K562 (cell line): ENCODE measurements around the gene C2orf69. TPM values are rescaled to one million over a fixed set of nuclear protein-coding genes. Genes with fewer than 3 reads are reported as not detected.

Experiments used
- BCLAF1 ChIP-seq, 2 experiments: fragments of 450-650 bp in 1 of 2; IDR thresholded peaks; 2 replicates each; pipeline ENCODE4 v1.6.1; 2011 to 2017; ENCODE audit warnings: low read depth in 2 of 2, antibody characterized with exemption in 1 of 2, borderline replicate concordance in 1 of 2, low read length in 1 of 2, mild to moderate bottlenecking in 1 of 2, mixed read lengths in 1 of 2; ENCODE audit not compliant: control insufficient read depth in 1 of 2
- CBFA2T3 ChIP-seq: fragments of 450-650 bp; IDR thresholded peaks from 2 replicates; pipeline ENCODE4 v1.6.1; 2017
- CCAR2 ChIP-seq: fragments of 200-400 bp; formaldehyde crosslinking; IDR thresholded peaks from 2 replicates; pipeline ENCODE4 v1.6.1; 2017; ENCODE audit warnings: mild to moderate bottlenecking, low read depth, low read length
- DMBX1 ChIP-seq: fragments of 250-450 bp; sonication (Bioruptor Pico); IDR thresholded peaks from 2 replicates; pipeline ENCODE4 v1.8.0; 2022; ENCODE audit warnings: inconsistent platforms, mild to moderate bottlenecking, moderate library complexity, borderline replicate concordance
- FOXM1 ChIP-seq, 2 experiments: fragments of 450-650 bp in 1 of 2; sonication (generic) in 1 of 2; formaldehyde crosslinking in 1 of 2; IDR thresholded peaks; 2 replicates each; pipeline versions ENCODE4 v1.6.1 to v1.9.0; 2017 to 2022; ENCODE audit warnings: low read depth in 2 of 2, mild to moderate bottlenecking in 2 of 2, missing genetic modification reagents in 1 of 2, moderate library complexity in 1 of 2
- IRF2 ChIP-seq: sonication (generic); formaldehyde crosslinking; IDR thresholded peaks from 2 replicates; pipeline ENCODE4 v1.8.1; 2022; ENCODE audit warnings: mild to moderate bottlenecking, missing genetic modification reagents
- NR1H2 ChIP-seq: sonication (generic); formaldehyde crosslinking; IDR thresholded peaks from 2 replicates; pipeline ENCODE4 v1.4.0; 2020; ENCODE audit warnings: mild to moderate bottlenecking, missing genetic modification reagents
- PHTF2 ChIP-seq: fragments of 250-450 bp; sonication (Bioruptor Pico); IDR thresholded peaks from 2 replicates; pipeline ENCODE4 v1.5.0; 2021; ENCODE audit warnings: mild to moderate bottlenecking
- PTRF ChIP-seq: fragments of 450-650 bp; IDR thresholded peaks from 2 replicates; pipeline ENCODE4 v1.6.1; 2016; ENCODE audit warnings: mild to moderate bottlenecking, missing genetic modification characterization, missing compliant biosample characterization
- SLC30A9 ChIP-seq: fragments of 250-450 bp; sonication (Bioruptor Pico); IDR thresholded peaks from 2 replicates; pipeline ENCODE4 v1.8.0; 2022; ENCODE audit warnings: mild to moderate bottlenecking, moderate library complexity
- ZNF407 ChIP-seq: fragments of 450-650 bp; IDR thresholded peaks from 2 replicates; pipeline ENCODE4 v1.6.1; 2016; ENCODE audit warnings: low read depth
- ZNF778 ChIP-seq: fragments of 450-650 bp; formaldehyde crosslinking; IDR thresholded peaks from 2 replicates; pipeline ENCODE4 v1.4.0; 2020; ENCODE audit warnings: mild to moderate bottlenecking, moderate library complexity
- polyA plus RNA-seq, 8 experiments: library from polyadenylated mRNA; depleted of rRNA in 4 of 8; stranded (reverse) in 5 of 8; unstranded in 3 of 8; fragments of >200 nt; fragmentation: Nextera tagmentation in 2 of 8; fragmentation: Illumina TruSeq in 1 of 8; extraction: Ambion mirVana in 2 of 8; extraction: Trizol in 1 of 8; gene quantifications; 2 replicates each; pipeline versions ENCODE4 v1.2.1 to v1.2.3, GENCODE V29; 2011 to 2014; ENCODE audit warnings: inconsistent platforms in 1 of 8, missing spikeins in 1 of 8
- total RNA-seq, 7 experiments: library from RNA; depleted of rRNA in 6 of 7; stranded (reverse); fragments of >200 nt in 6 of 7; fragmentation: Illumina TruSeq in 2 of 7; extraction: Trizol in 2 of 7; gene quantifications; 2 replicates each; pipeline versions ENCODE4 v1.2.1 to v1.2.3, GENCODE V29; 2011 to 2021; ENCODE audit warnings: low replicate concordance in 1 of 7
- TF ChIP-seq, protein P1 (sequence below): sonication (generic); formaldehyde crosslinking; IDR thresholded peaks from 2 replicates; pipeline ENCODE4 v1.8.1; 2022; ENCODE audit warnings: missing genetic modification reagents
- TF ChIP-seq, protein P2 (sequence below): sonication (generic); formaldehyde crosslinking; IDR thresholded peaks from 2 replicates; pipeline ENCODE4 v1.8.1; 2023; ENCODE audit warnings: mild to moderate bottlenecking, missing genetic modification reagents, moderate library complexity

C2orf69 gene
- total and polyA plus RNA-seq, 9 of the 15 experiments (the other 6 are each of a cell fraction or from before 2014, with no cell fraction given): 3.4 to 9.8 (median 5.7) TPM

GRCh38 chr2:199902486-199903110 lies 8.5 kb upstream of the C2orf69 start (continued):
- TF ChIP-seq BCLAF1 (IDR thresholded peaks at IDR 0.05; ENCODE audit: borderline replicate concordance in 1 of 2, control insufficient read depth in 1 of 2, low read depth in 2 of 2, low read length in 1 of 2) (no peak), SLC30A9 (CRISPR knock-in tag) (no peak), PTRF (no peak), DMBX1 (CRISPR knock-in tag) (no peak), PHTF2 (CRISPR knock-in tag) (no peak), ZNF407 (no peak), FOXM1 (IDR thresholded peaks at IDR 0.05; ENCODE audit: low read depth) (no peak), FOXM1 (CRISPR knock-in tag; IDR thresholded peaks at IDR 0.05; ENCODE audit: low read depth) (no peak), IRF2 (CRISPR knock-in tag) (no peak), CBFA2T3 (peak; percentile 68), CCAR2 (no peak), ZNF778 (CRISPR knock-in tag) (no peak), NR1H2 (CRISPR knock-in tag) (no peak)
- TF ChIP-seq, protein P1, sequence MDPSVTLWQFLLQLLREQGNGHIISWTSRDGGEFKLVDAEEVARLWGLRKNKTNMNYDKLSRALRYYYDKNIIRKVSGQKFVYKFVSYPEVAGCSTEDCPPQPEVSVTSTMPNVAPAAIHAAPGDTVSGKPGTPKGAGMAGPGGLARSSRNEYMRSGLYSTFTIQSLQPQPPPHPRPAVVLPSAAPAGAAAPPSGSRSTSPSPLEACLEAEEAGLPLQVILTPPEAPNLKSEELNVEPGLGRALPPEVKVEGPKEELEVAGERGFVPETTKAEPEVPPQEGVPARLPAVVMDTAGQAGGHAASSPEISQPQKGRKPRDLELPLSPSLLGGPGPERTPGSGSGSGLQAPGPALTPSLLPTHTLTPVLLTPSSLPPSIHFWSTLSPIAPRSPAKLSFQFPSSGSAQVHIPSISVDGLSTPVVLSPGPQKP (CRISPR knock-in tag): no peak
- TF ChIP-seq, protein P2, sequence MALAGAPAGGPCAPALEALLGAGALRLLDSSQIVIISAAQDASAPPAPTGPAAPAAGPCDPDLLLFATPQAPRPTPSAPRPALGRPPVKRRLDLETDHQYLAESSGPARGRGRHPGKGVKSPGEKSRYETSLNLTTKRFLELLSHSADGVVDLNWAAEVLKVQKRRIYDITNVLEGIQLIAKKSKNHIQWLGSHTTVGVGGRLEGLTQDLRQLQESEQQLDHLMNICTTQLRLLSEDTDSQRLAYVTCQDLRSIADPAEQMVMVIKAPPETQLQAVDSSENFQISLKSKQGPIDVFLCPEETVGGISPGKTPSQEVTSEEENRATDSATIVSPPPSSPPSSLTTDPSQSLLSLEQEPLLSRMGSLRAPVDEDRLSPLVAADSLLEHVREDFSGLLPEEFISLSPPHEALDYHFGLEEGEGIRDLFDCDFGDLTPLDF (CRISPR knock-in tag): no peak
